ENCODE data around the gene PLEKHF1. TPM values are rescaled to one million over a fixed set of nuclear protein-coding genes. Genes with fewer than 3 reads are reported as not detected.

The PLEKHF1 gene, protein sequence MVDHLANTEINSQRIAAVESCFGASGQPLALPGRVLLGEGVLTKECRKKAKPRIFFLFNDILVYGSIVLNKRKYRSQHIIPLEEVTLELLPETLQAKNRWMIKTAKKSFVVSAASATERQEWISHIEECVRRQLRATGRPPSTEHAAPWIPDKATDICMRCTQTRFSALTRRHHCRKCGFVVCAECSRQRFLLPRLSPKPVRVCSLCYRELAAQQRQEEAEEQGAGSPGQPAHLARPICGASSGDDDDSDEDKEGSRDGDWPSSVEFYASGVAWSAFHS
- total RNA-seq: 10 to 100 TPM; 20.1 to 20.9 TPM

DNA sequence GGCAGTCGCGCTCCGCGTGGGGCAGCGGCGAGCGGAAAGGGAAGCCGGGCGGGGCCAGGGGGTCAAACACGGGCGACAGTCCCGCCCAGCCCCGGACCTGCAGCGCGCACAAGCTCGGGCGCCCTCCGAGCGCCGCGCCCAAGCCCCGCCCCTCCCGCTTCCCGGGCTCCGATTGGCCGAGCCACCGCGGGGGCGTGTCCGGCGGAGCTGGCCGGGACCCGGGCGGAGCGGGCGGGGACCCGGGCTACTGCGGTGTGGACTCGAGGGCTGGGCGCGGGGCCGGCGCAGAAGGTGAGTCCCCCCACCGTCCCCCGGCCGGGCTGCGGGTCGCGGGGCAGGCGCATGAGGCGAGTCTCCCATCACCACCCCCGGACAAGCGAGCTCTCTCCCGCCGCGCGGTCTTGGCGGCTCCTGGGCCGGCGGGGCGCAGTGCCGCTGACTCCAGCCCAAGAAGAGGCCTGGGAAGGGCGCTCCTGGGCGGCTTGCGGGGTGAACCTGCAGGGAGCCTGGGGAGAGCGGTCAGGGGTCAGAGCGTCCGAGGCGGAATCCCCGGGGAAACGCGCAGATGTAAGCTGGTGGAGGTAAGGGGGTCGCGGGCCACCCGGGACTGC is at the start of gene PLEKHF1:
Gene PLEKHF1, plus strand, starts transcription at position 247 of the 611 bp plus-strand sequence. CDS start 8,379 bp downstream, outside the sequence.
- CTCF ChIA-PET: interaction anchor here (0.6 to 4.6 kb wide), 13 partner anchors 8 to 60 kb away, joined by 3 to 30 read pairs (median 3); partner anchors contain the start of genes C19orf12 and POP4
- POLR2A ChIA-PET: interaction anchor here (0.9 to 2.4 kb wide), 7 partner anchors 8 to 59 kb away, joined by 3 to 12 read pairs (median 5); partner anchors contain the start of gene POP4

DNA sequence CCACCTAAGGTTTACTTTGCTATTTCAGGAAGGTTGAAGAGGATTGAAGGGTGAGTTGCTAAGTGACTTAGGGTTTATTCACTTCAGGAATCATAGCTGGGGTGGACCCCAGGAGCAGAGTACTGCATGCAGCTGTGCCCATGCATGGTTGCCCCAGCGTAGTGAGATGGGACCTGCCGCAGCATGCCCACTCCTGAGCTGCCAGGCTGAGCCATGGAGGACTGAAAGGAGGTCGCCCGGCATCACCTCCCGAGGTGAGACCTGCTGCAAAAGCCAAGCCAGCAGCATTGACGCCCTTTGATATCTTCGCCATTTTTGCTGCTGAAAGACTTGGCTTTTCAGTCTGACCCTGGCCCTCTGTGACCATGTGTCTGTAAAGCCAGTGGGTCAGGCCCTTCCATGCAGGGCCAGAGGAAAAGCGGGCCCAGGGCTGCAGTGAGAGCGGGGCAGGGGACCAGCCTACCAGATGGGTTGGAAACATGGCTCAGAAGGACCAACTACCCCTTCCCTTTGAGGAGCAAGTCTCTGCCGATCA is 49.3 kb upstream of the PLEKHF1 start:
- POLR2A ChIA-PET: no interaction called here
- CTCF ChIA-PET: interaction anchor here (1.4 to 1.7 kb wide), 2 partner anchors 78 to 101 kb away, joined by 4 to 6 read pairs; no protein-coding TSS in a partner anchor

DNA sequence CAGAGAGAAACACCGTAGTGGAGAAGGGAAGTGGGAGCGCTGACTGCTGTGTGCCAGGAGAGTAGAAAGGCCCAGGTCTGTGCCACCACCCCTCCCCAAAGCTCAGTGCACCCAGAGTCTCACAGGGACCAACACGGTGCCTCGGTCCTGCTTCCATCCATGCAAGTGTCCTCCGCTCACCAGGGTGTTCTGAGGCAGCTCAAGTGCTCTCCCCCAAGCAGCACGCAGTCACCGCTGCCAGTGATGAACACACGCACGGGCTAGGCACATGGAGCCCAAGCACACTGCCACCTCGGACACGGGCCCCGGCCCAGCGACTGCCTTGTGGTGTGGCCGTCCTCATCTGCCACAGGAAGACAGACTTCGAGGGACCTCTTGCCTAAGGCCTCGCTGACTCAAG is 48.7 kb upstream of the PLEKHF1 start:
- POLR2A ChIA-PET: interaction anchor here (0.8 kb wide), 1 partner anchor 51 kb away, joined by 3 read pairs; no protein-coding TSS in a partner anchor
- CTCF ChIA-PET: interaction anchor here (0.8 to 1.7 kb wide), 4 partner anchors 52 to 100 kb away, joined by 3 to 4 read pairs (median 4); no protein-coding TSS in a partner anchor

DNA sequence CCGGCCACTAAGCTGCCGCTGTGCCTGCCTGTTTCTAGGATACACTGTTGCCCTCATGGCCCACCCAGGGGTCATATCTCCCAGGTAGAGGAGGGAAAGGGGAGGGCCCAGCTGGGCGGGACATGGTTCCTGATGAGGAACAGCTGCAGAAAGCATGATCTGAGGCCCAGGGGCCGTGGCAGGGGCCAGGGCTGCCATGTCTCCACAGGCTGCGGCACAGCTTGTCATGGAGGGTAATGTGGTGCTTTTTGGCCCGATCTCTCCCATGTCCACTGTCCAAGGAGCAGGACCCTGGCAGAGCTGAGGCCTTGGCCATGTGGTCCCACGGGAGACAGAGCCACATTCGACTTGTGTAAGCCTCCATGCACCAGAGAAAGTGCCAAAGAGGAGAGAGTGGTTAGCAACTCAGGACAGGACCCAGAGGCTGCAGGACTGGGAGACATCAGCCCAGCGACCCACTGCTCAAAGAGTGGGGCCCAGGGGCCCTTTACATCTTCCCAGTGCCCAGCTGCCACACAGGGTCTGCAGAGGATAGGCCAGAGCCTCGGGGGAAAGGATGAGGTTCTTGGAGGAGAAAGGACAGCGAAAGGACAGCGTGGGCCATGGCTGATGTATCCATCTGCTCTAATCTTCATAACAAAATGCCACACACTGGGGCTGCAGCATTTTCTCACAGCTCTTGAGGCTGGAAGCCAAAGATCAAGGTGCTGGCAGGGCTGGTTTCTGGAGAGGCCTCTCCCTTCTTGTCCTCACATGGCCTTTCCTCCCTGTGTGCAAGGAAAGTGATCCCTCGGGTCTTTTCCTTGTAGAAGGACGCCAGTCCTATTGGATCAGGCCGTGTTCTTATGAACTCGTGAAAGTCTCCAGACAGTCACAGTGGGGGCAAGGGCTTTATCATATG is 47.6 kb upstream of the PLEKHF1 start:
- POLR2A ChIA-PET: interaction anchor here (0.8 kb wide), 1 partner anchor 50 kb away, joined by 3 read pairs; no protein-coding TSS in a partner anchor
- CTCF ChIA-PET: interaction anchor here (0.8 to 7.2 kb wide), 6 partner anchors 8 to 99 kb away, joined by 3 to 57 read pairs (median 4); no protein-coding TSS in a partner anchor

DNA sequence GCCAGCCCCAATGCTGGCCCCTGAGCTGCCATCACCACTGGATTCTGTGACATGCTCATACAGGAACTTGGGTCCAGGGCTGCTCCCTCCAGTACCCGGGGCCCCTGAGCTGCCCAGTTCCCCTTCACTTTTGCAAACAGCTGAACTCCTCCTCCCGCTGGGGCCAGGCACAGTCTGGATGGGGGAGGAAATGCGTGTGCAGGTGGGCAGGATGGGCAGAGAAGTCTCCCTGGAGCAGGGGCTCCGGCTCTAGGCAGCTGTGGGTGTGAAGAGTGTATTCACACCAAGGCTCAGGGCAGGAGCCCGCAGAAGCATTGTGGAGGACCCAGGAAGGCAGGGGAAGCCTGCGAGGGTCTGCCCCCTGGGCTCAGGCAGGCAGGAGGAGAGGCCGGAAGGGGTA is 46.8 kb upstream of the PLEKHF1 start:
- CTCF ChIA-PET: interaction anchor here (1.1 to 7.2 kb wide), 3 partner anchors 9 to 76 kb away, joined by 3 to 57 read pairs (median 6); no protein-coding TSS in a partner anchor

DNA sequence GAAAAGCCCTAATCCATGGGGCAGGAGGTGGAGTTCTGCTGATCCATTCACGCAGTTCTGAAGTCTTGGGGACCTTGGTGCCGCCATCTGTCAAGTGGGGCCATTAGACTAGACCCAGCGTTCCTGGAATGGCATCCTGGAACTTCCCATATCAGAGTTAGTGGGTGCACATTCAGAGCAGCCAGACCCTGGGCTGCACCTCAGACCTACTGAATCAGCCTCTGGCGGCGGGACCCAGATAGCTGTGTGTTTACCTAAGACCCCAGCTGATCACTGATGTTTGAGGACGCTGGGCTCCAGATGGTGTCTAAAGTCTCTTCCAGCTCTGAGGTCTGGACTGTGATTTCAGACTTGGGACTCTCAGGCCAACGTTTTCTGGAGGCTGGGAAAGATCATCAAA is 46.4 kb upstream of the PLEKHF1 start:
- CTCF ChIA-PET: interaction anchor here (2.0 to 7.2 kb wide), 2 partner anchors 9 to 75 kb away, joined by 6 to 57 read pairs; no protein-coding TSS in a partner anchor
- POLR2A ChIA-PET: no interaction called here

More for the DNA sequence above, 46.8 kb upstream of the PLEKHF1 start:
- POLR2A ChIA-PET: no interaction called here

DNA sequence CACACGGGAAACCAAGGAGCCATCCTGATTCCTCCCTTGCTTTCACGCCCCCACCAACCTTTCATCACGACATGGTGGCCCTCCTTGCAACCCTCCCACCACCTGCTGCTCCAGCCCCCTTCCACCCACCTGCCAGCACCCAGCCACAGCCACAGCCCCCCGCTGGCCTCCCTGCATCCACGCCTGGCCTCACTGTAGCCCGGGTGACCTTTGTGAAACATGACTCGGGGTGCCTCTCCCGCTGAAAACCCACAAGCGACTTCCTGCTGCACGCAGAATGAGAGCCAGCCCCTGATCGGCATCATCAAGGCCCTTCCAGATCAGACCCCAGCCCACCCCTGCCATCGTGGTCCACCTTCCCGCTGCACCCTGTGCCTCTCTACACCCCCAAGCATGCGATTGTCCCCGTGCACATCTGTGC is 44.3 kb upstream of the PLEKHF1 start:
- CTCF ChIA-PET: interaction anchor here (0.9 to 7.2 kb wide), 9 partner anchors 11 to 96 kb away, joined by 4 to 57 read pairs (median 7); partner anchors contain the start of gene POP4
- POLR2A ChIA-PET: interaction anchor here (1.2 to 2.8 kb wide), 5 partner anchors 15 to 92 kb away, joined by 4 to 9 read pairs (median 7); partner anchors contain the start of genes PLEKHF1 and POP4

DNA sequence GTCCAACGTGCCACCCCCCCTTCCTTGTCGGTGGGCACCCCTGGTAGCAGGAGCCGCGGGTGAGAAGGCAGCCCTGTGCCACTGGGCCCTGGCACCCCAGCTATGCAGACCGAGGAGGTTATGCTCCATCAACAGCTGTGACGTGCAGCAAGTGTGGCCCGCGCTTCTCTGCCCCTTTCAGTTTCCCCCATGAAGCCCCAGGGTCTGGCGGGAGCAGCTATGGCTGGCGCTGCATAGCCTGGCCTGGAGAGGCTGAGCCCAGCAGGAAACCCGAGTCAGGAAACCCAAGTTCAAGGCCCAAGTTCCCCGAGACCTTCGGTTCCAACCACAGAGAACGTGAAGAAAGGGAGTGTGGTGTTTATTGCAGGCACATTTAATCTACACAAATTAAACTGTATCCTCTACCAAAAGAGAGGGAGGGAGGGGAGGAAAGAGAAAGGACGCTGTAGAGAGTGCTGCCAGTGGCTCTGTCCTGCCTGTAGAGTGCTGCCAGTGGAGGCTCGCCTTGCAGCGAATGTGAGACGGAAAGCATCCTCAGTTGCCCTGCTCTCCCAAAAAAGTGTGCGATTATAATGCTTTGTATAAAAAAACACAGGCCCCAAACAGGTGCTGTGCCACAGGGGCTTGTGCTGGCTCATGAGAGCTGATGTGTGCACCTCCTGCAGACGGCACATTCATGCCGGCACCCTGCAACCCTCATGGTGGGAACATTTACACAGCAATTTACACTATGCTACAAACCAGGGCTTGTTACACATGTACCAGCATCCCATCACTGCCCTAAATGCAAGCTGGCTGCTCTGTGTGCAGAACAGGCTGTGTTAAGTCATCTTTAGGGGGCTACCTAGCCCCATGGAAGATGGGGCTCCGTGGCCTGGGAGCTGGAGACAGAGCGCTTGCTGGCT is 42.8 kb upstream of the PLEKHF1 start:
- CTCF ChIA-PET: interaction anchor here (0.7 to 7.2 kb wide), 7 partner anchors 13 to 94 kb away, joined by 3 to 57 read pairs (median 7); partner anchors contain the start of gene POP4
- POLR2A ChIA-PET: interaction anchor here (1.2 to 2.8 kb wide), 6 partner anchors 43 to 90 kb away, joined by 4 to 12 read pairs (median 8); partner anchors contain the start of gene PLEKHF1

DNA sequence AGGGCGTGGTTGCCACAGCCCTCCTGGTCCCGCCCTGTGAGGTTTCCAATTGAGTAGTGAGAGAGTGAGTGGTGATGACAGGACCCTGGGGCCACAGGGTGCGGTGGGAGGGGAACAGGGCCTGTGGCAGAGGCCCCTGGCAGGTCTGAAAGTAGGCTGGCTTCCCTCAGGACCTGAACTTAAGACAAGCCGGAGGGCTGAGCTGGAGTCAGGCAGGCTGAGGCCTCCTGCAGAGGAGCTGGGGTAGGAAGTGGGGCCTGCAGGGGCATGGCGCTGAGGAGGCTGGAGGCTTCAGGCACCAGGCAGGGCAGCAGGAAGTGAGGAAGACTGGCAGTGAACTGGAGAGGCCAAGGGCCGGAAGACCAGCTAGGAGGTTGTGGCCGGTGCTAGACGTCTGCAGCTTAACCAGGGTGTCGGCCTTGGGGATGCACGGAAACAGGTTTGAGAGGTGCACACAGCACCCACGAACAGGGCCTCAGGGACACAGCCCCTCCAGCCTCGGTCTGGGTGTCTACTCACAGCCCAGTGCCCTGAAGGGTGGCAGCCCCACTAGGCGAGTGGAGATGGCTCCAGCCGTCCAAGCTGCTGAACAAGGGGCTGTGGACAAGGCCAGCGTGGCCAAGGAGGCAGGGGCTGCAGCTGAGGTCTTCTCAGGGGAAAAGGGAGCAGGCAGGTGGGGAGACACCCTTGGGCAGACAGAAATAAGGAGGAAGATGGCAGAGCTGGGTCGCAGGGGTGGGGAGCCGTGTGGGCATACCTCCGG is 41.4 kb upstream of the PLEKHF1 start:
- POLR2A ChIA-PET: interaction anchor here (0.6 to 2.5 kb wide), 7 partner anchors 12 to 48 kb away, joined by 3 to 12 read pairs (median 5); partner anchors contain the start of genes PLEKHF1 and POP4
- CTCF ChIA-PET: interaction anchor here (0.6 to 7.2 kb wide), 10 partner anchors 12 to 92 kb away, joined by 3 to 57 read pairs (median 5); partner anchors contain the start of genes PLEKHF1 and POP4

DNA sequence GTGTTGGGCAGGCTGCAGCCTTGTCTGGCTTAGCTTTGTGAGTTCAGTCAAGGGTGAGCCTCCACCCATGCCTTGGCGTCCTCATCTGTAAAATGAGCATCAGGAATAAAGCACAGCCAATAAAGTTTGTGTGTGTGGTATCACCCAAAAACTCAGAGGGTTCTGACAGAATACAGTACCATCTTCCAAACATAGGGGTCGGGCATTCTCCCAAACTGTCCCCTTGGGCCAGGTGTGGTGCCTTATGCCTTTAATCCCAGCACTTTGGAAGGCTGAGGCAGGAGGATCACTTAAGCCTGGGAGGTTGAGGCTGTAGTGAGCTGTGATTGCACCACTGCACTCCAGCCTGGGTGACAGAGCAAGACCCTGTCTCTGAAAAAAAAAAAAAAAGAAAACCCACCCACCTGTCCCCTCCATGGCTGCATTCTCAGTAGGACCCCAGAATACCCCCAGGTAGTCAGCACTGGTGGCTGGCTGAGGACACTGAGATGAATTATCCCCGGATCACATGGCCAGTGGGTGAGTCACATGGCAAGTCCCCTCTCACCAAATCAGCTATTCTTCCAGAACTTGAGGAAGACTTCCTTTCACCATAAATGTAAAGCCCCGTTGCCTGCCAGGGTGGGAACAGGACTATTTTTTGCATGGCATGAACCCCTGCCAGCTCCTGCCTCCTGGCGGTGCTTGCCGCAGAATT is 40.6 kb upstream of the PLEKHF1 start:
- ChIA-PET CTCF (interaction anchor here (0.6 to 7.2 kb wide), 8 partner anchors 12 to 92 kb away, joined by 3 to 57 read pairs (median 6); partner anchors contain the start of genes PLEKHF1 and POP4), POLR2A (interaction anchor here (1.1 to 2.5 kb wide), 4 partner anchors 14 to 48 kb away, joined by 5 to 12 read pairs (median 10); partner anchors contain the start of genes PLEKHF1 and POP4)

DNA sequence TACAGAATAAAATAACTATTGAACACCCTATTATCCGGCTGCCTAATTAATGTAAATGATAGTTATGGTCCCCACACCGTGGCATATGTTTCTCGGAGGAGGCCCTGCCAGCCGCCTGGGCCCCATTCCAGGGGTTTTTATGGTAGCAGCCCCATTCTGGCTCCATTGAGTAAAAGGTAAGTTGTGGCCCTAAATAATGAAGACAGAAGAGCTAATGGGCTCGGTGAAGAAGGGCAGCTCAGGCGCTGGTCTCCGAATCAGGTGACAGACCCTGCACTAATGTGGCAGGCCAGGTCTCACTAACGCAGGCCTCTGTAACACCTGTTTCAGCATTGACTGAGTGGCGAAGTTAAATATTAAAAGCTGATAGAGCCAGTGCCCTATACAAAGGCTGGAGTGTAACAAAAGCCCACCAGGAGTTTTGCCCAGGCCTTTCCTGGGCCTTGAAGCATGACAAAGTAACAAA is 40.0 kb upstream of the PLEKHF1 start:
- ChIA-PET CTCF (interaction anchor here (0.9 to 7.2 kb wide), 3 partner anchors 15 to 47 kb away, joined by 4 to 57 read pairs (median 30); partner anchors contain the start of gene PLEKHF1), POLR2A (interaction anchor here (2.5 kb wide), 1 partner anchor 47 kb away, joined by 10 read pairs; no protein-coding TSS in a partner anchor)

DNA sequence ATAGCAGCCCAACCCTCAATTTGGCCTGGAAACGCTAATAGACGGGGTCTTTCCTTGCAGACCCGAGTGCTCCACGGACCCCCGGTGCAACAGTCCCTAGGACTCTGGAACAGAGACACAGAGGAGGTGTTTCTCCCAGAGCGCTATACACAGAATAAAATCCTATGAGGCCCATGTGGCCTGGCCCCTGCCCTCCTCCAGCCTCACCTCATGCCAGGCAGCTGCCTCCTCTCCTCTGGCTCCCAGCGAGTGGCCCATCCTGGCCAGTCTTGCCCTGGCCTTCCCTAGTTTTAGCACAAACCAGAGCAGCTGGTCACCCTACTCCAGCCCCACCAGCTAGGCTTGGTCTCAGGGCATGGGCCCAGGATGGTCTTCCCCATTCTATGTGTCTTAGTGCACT is 38.9 kb upstream of the PLEKHF1 start:
- ChIA-PET POLR2A (interaction anchor here (0.8 kb wide), 1 partner anchor 88 kb away, joined by 3 read pairs; the partner anchor contains the start of gene C19orf12), CTCF (no interaction called here)

DNA sequence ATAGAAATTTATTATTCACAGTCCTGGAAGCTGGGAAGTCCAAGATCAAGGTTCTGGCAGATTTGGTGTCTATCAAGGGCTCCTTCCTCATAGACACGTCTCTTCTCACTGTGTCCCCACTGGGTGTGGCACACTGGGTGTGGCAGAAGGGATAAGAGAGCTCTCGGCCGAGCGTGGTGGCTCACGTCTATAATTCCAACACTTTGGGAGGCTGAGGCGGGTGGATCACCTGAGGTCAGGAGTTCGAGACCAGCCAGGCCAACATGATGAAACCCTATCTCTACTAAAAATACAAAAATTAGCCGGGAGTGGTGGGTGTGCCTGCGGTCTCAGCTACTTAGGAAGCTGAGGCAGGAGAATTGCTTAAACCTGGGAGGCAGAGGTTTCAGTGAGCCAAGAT is 38.4 kb upstream of the PLEKHF1 start:
- POLR2A ChIA-PET: interaction anchor here (0.5 to 0.8 kb wide), 3 partner anchors 54 to 104 kb away, joined by 3 to 7 read pairs (median 4); partner anchors contain the start of gene C19orf12
- CTCF ChIA-PET: interaction anchor here (0.6 to 1.2 kb wide), 4 partner anchors 15 to 99 kb away, joined by 3 read pairs; no protein-coding TSS in a partner anchor

DNA sequence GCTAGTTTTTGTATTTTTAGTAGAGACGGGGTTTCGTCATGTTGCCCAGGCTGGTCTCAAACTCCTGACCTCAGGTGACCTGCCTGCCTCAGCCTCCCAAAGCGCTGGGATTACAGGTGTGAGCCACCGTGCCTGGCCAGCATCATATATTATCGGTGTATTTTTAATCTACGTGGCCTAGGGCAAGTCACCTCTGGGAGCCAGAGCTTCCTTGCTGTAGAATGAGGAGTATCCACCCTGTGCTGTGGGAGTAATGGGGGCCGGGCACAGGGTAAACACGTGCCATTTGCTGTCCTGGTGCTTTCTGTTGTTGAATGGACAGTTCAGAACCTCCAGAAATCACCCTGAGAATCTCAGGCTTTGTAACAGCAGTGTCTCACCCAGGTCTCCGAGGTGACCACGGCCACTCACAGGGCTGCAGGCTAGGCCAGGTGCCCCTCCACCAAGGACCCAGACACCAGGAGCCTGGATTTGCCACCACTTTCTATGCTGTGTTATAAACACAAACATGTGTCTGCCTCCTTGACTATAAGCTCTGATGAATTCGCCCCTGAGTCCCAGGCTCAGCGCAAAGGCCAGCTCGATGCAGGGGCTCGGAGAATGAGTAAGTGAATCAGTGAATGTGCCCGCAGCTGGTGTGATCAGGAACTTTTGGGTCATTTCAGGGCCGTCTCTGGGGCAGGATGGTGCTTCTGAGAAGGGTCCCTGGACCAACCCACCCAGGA is 36.4 kb upstream of the PLEKHF1 start:
- POLR2A ChIA-PET: no interaction called here
- CTCF ChIA-PET: interaction anchor here (0.6 to 1.4 kb wide), 2 partner anchors 9 to 21 kb away, joined by 3 to 4 read pairs; no protein-coding TSS in a partner anchor

Data from activated CD8-positive, alpha-beta memory T cell treated with anti-CD3 and anti-CD28 coated beads for 36 hours (primary cell).